Omental fat pad (tissue), 4 donors: ENCODE measurements around the gene SORCS2. TPM values are rescaled to one million over a fixed set of nuclear protein-coding genes. Genes with fewer than 3 reads are reported as not detected.

Experiments
- ATAC-seq: fragments of 150-250 bp; one replicate; pipeline ENCODE4 v1.9.1; 2016; ENCODE audit warnings: mild to moderate bottlenecking, moderate library complexity; ENCODE audit not compliant: low FRiP score
- DNase-seq: peaks from one replicate; pipeline ENCODE4 v3.0.0-alpha.2; 2019; ENCODE audit warnings: low spot score
- CTCF ChIP-seq, 3 donors: fragments of 450-650 bp; IDR thresholded peaks; one replicate each; pipeline ENCODE4 v1.5.1; 2016 to 2017; ENCODE audit warnings: antibody characterized with exemption in 3 of 3, mild to moderate bottlenecking in 3 of 3, moderate library complexity in 2 of 3
- total RNA-seq, 4 donors: library from RNA; depleted of rRNA; stranded (reverse); fragments of >200 nt; gene quantifications; one replicate each; pipeline ENCODE4 v1.1.0, GENCODE V29; 2016

SORCS2 gene
- total RNA-seq, 4 donors from 2014 or later: 0.63 to 4.6 (median 1.2) TPM

GRCh38 chr4:7358100-7358735 lies 165.9 kb downstream of the SORCS2 start:
- TF ChIP-seq CTCF (IDR thresholded peaks at IDR 0.05): no peak
- peak; percentile 95 for ATAC-seq
- no peak for DNase-seq

GRCh38 chr4:7359400-7360062 lies 167.2 kb downstream of the SORCS2 start:
- DNase-seq (no peak), ATAC-seq (no peak)
- no peak for TF ChIP-seq CTCF (IDR thresholded peaks at IDR 0.05)

- no peak for DNase-seq
- ATAC-seq: no peak
- TF ChIP-seq CTCF (IDR thresholded peaks at IDR 0.05): no peak
These were observed 168.5 kb downstream of the SORCS2 start for GRCh38 chr4:7360806-7361205.

GRCh38 chr4:7361280-7361895 lies 169.1 kb downstream of the SORCS2 start:
- no peak for DNase-seq
- ATAC-seq: no peak

GRCh38 chr4:7362341-7362740 lies 170.0 kb downstream of the SORCS2 start:
- no peak for TF ChIP-seq CTCF (IDR thresholded peaks at IDR 0.05)
- ATAC-seq (no peak), DNase-seq (no peak)

More at GRCh38 chr4:7361280-7361895, 169.1 kb downstream of the SORCS2 start:
- TF ChIP-seq CTCF (IDR thresholded peaks at IDR 0.05): no peak

GRCh38 chr4:7362862-7363430 lies 170.6 kb downstream of the SORCS2 start:
- TF ChIP-seq CTCF (IDR thresholded peaks at IDR 0.05): no peak
- ATAC-seq (no peak), DNase-seq (no peak)
